DND-41 (cell line): ENCODE measurements around the gene CMYA5.

Experiments
- CTCF ChIP-seq: IDR thresholded peaks from 2 replicates; pipeline ENCODE4 v1.5.1; 2012; ENCODE audit warnings: borderline replicate concordance, low read length, moderate library complexity, mild to moderate bottlenecking; ENCODE audit not compliant: poor library complexity, severe bottlenecking; ENCODE audit errors: extremely low read depth
- EZH2 ChIP-seq: IDR thresholded peaks from 3 replicates; pipeline ENCODE4 v1.6.1; 2012; ENCODE audit warnings: borderline replicate concordance, low read depth, mild to moderate bottlenecking, moderate library complexity, low read length, inconsistent platforms; ENCODE audit not compliant: severe bottlenecking

GRCh38 chr5:79729679-79730078 lies 40.0 kb downstream of the CMYA5 start:
- TF ChIP-seq CTCF, result no peak
- TF ChIP-seq EZH2, result no peak
